Mucosa of descending colon (tissue), 3 donors: ENCODE measurements around the gene ABCG8. TPM values are rescaled to one million over a fixed set of nuclear protein-coding genes. Genes with fewer than 3 reads are reported as not detected.

Experiments
- ATAC-seq: fragments of 200-7000 bp; cut with Tn5 transposase; one replicate; pipeline ENCODE4 v1.9.1; 2020; ENCODE audit warnings: mild to moderate bottlenecking, moderate library complexity
- DNase-seq, 3 donors: peaks; one replicate each; pipeline ENCODE4 v3.0.0-alpha.2; 2020
- H3K36me3 ChIP-seq: fragments of 200-600 bp; one replicate; pipeline ENCODE4 v1.8.0; 2021; ENCODE audit warnings: low read depth, mild to moderate bottlenecking
- H3K4me1 ChIP-seq: fragments of 200-600 bp; one replicate; pipeline ENCODE4 v1.8.0; 2021; ENCODE audit warnings: low read depth, mild to moderate bottlenecking
- H3K4me3 ChIP-seq: fragments of 200-600 bp; one replicate; pipeline ENCODE4 v1.8.0; 2021; ENCODE audit warnings: mild to moderate bottlenecking
- H3K9me3 ChIP-seq: fragments of 200-600 bp; one replicate; pipeline ENCODE4 v1.8.0; 2021; ENCODE audit warnings: mild to moderate bottlenecking
- CTCF ChIP-seq: fragments of 200-600 bp; IDR thresholded peaks from one replicate; pipeline ENCODE4 v1.8.0; 2022; ENCODE audit warnings: antibody characterized with exemption, mild to moderate bottlenecking
- intact Hi-C, 2 donors: fragments of 100-400 bp; cut with DNase I in 1 of 2; cut with micrococcal nuclease in 1 of 2; formaldehyde crosslinking; loops; one replicate each; pipeline versions ENCODE4 v1.11.0 to v1.11.1; 2022; cut with DNase I, micrococcal nuclease
- total RNA-seq, 3 donors: library from RNA; stranded (reverse); fragmentation: NEBNext Ultra II Directional in 2 of 3; extraction: Animal tissue kit (Norgen Biotek cat#: 25700) in 2 of 3; gene quantifications; one replicate each; pipeline versions ENCODE4 v1.2.1 to v1.2.4, GENCODE V29; 2021 to 2023
- donor health status: DM: no; HTN: no; CAD: no; lungs with moderate emphysema.
- donor health status: DM: no; HTN: no; CAD: no.
- donor health status: DM: no; HTN: yes; CAD: no.

ABCG8 gene
- total RNA-seq, 3 donors from 2014 or later, result 0.06 to 0.87 (median 0.49) TPM

DNA sequence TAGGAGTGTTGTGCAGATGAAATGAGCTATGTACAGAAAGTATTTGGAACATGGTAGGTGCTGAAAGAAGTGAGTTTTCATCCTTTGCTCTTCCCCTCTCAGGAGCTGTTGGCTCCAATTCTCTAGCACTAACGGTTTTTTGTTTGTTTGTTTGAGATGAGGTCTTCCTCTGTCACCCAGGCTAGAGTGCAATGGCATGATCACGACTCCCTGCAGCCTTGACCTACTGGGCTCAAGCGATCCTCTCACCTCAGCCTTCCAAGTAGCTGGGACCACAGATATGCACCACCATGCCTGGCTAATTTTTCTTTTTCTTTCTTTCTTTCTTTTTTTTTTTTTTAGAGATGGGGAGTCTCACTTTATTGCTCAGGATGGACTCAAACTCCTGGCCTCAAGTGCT is 12.9 kb upstream of the ABCG8 start:
- H3K9me3 ChIP-seq, result no peaks in the 10 kb centered on the region
- TF ChIP-seq CTCF, result no peak
- H3K4me3 ChIP-seq, result no peak overlapping the region
- H3K36me3 ChIP-seq, result no peaks in the 10 kb centered on the region
- no peak for DNase-seq
- intact Hi-C loops, result no loop called here
- no peaks in the 10 kb centered on the region for H3K4me1 ChIP-seq
- ATAC-seq, result no peak

DNA sequence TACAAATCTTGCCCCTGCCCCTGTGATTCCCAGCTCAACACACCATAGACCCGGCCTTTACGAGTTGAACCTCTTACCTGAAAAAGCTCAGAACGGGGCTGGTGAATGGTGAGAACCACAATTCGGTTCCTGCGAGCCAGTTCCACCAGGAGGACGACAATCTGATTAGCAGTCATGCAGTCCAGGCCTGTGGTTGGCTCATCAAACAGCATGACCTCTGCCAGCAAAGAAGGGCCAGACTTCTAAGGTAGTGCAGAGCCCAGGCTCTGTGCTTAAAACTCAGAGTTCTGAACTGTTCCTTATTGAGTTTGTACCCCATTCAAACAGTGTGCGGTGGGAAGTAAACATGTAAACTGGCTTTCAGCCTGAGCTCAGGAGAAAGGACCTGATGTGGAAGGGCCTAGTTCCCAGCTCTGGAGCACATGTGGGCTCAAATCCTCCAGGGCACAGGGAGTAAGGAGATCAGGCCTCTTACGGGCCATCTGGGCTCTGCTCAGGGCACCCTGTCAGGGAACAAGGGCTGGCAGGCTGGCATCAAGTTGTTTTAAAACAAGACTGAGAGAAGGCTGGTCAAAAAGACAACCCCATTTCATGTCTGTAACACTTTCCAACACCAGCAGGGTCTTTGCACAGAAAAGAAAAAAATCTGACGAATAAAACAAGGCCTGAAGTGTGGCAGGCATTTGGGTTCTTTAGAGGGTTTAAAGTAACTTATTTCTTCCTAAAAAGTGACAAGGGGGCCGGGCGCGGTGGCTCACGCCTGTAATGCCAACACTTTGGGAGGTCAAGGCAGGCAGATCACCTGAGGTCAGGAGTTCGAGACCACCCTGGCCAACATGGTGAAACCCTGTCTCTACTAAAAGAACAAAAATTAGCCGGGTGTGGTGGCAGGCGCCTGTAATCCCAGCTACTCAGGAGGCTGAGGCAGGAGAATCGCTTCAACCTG is 12.2 kb upstream of the ABCG8 start:
- intact Hi-C loops, result no loop called here
- H3K4me3 ChIP-seq, result no peak overlapping the region
- TF ChIP-seq CTCF, result no peak
- no peaks in the 10 kb centered on the region for H3K9me3 ChIP-seq
- DNase-seq (no peak), ATAC-seq (no peak)
- H3K4me1 ChIP-seq, result peaks cover under 1% of the 10 kb centered on the region
- no peaks in the 10 kb centered on the region for H3K36me3 ChIP-seq

GRCh38 chr2:43831543-43832294 is 7.1 kb upstream of the ABCG8 start:
- Histone ChIP-seq H3K36me3 (no peaks in the 10 kb centered on the region), H3K9me3 (no peaks in the 10 kb centered on the region), H3K4me1 (peaks cover 3% of the 10 kb centered on the region), H3K4me3 (no peak overlapping the region)
- intact Hi-C loops, result no loop called here
- ATAC-seq, result peak; percentile 76
- peak in 1 of 3 donors; percentile 45 for DNase-seq
- TF ChIP-seq CTCF, result no peak

- Histone ChIP-seq H3K9me3 (no peaks in the 10 kb centered on the region), H3K36me3 (no peaks in the 10 kb centered on the region), H3K4me3 (no peak overlapping the region), H3K4me1 (peaks cover 3% of the 10 kb centered on the region)
- DNase-seq (no peak), ATAC-seq (peak; percentile 63)
- TF ChIP-seq CTCF, result no peak
- intact Hi-C loops, result no loop called here
These were observed 6.3 kb upstream of the ABCG8 start for GRCh38 chr2:43832457-43832856.

GRCh38 chr2:43837033-43837432 is 1.7 kb upstream of the ABCG8 start:
- DNase-seq (no peak), ATAC-seq (no peak)
- H3K4me1 ChIP-seq, result no peaks in the 10 kb centered on the region
- no peaks in the 10 kb centered on the region for H3K9me3 ChIP-seq
- no peaks in the 10 kb centered on the region for H3K36me3 ChIP-seq
- TF ChIP-seq CTCF, result no peak
- intact Hi-C loops, result no loop called here
- no peak overlapping the region for H3K4me3 ChIP-seq
